CD14-positive monocyte (primary cell): ENCODE data around the gene KLHL36. TPM values are rescaled to one million over a fixed set of nuclear protein-coding genes. Genes with fewer than 3 reads are reported as not detected.

Experiments used
- DNase-seq, 3 donors: peaks; one replicate each; pipeline ENCODE4 v3.0.0-alpha.2; 2011 to 2022
- H2AFZ ChIP-seq: 2 replicates; pipeline ENCODE4 v1.6.0; 2012; ENCODE audit warnings: mild to moderate bottlenecking, low read depth, low read length, inconsistent platforms; ENCODE audit not compliant: insufficient read depth, poor library complexity, severe bottlenecking
- H3K27ac ChIP-seq, 2 donors: 1 replicate in 1 of 2; 2 replicates in 1 of 2; pipeline ENCODE4 v1.5.1; 2012 to 2013; ENCODE audit warnings: low read length in 2 of 2, control low read depth in 1 of 2, inconsistent platforms in 1 of 2, low read depth in 1 of 2, mild to moderate bottlenecking in 1 of 2
- H3K27me3 ChIP-seq, 2 donors: one replicate each; pipeline versions ENCODE4 v1.6.0 to v1.6.1; 2011 to 2013; ENCODE audit warnings: low read length in 2 of 2; ENCODE audit not compliant: control insufficient read depth in 2 of 2, insufficient read depth in 2 of 2
- H3K36me3 ChIP-seq, 2 donors: replicated peaks in 1 of 2; 1 replicate in 1 of 2; 2 replicates in 1 of 2; pipeline versions ENCODE4 v1.5.1 to v1.6.1; 2012 to 2013; ENCODE audit warnings: low read length in 2 of 2, control low read depth in 1 of 2, inconsistent platforms in 1 of 2, mild to moderate bottlenecking in 1 of 2; ENCODE audit not compliant: insufficient read depth in 2 of 2, control insufficient read depth in 1 of 2
- H3K4me1 ChIP-seq, 2 donors: 1 replicate in 1 of 2; 2 replicates in 1 of 2; pipeline versions ENCODE4 v1.5.1 to v1.6.1; 2012 to 2013; ENCODE audit warnings: low read length in 2 of 2, control low read depth in 1 of 2, inconsistent platforms in 1 of 2, mild to moderate bottlenecking in 1 of 2, moderate library complexity in 1 of 2; ENCODE audit not compliant: insufficient read depth in 2 of 2, control insufficient read depth in 1 of 2
- H3K4me2 ChIP-seq: replicated peaks from 2 replicates; pipeline ENCODE3; 2012; ENCODE audit warnings: low read length, moderate library complexity, mild to moderate bottlenecking; ENCODE audit not compliant: poor library complexity, severe bottlenecking; ENCODE audit errors: extremely low read depth
- H3K4me3 ChIP-seq, 3 experiments: fragments of 200-600 bp in 1 of 3; sonication (generic) in 1 of 3; replicated peaks in 1 of 3; 1 replicate in 2 of 3; 2 replicates in 1 of 3; pipeline ENCODE4 v1.5.1; 2011 to 2013; ENCODE audit warnings: low read length in 3 of 3, mild to moderate bottlenecking in 3 of 3, control low read depth in 2 of 3, low read depth in 2 of 3, inconsistent platforms in 1 of 3, moderate library complexity in 1 of 3
- H3K79me2 ChIP-seq: 2 replicates; pipeline ENCODE4 v1.6.0; 2012; ENCODE audit warnings: mild to moderate bottlenecking, control low read depth, inconsistent platforms, low read length, moderate library complexity; ENCODE audit not compliant: insufficient read depth
- H3K9ac ChIP-seq: 2 replicates; pipeline ENCODE4 v1.6.0; 2017; ENCODE audit warnings: low read length, mild to moderate bottlenecking; ENCODE audit not compliant: insufficient read depth, poor library complexity, severe bottlenecking
- H3K9me3 ChIP-seq, 2 donors: replicated peaks in 1 of 2; 1 replicate in 1 of 2; 2 replicates in 1 of 2; pipeline versions ENCODE4 v1.5.1 to v1.6.1; 2012 to 2013; ENCODE audit warnings: low read length in 2 of 2, control low read depth in 1 of 2; ENCODE audit not compliant: control insufficient read depth in 1 of 2, insufficient read depth in 1 of 2
- H4K20me1 ChIP-seq: 2 replicates; pipeline ENCODE4 v1.6.0; 2012; ENCODE audit warnings: mild to moderate bottlenecking, low read length, control low read depth, moderate library complexity; ENCODE audit not compliant: insufficient read depth
- H3K27ac Mint-ChIP-seq, 7 donors: one replicate each; pipeline ENCODE4 v1.8.0; 2020; ENCODE audit warnings: mild to moderate bottlenecking in 7 of 7, mixed read lengths in 7 of 7, moderate library complexity in 6 of 7, inconsistent platforms in 2 of 7
- H3K27me3 Mint-ChIP-seq, 3 donors: one replicate each; pipeline ENCODE4 v1.8.0; 2021 to 2022; ENCODE audit warnings: low read depth in 3 of 3, mild to moderate bottlenecking in 3 of 3, mixed read lengths in 3 of 3, moderate library complexity in 3 of 3, inconsistent platforms in 1 of 3
- H3K36me3 Mint-ChIP-seq, 2 donors: one replicate each; pipeline ENCODE4 v1.8.0; 2020; ENCODE audit warnings: mixed read lengths in 2 of 2, inconsistent platforms in 1 of 2, mild to moderate bottlenecking in 1 of 2
- H3K4me1 Mint-ChIP-seq: one replicate; pipeline ENCODE4 v1.8.0; 2020; ENCODE audit warnings: mild to moderate bottlenecking, mixed read lengths
- H3K4me3 Mint-ChIP-seq, 2 donors: one replicate each; pipeline ENCODE4 v1.8.0; 2020; ENCODE audit warnings: mild to moderate bottlenecking in 2 of 2, mixed read lengths in 2 of 2, moderate library complexity in 1 of 2
- H3K9me3 Mint-ChIP-seq, 7 donors: one replicate each; pipeline ENCODE4 v1.8.0; 2020 to 2022; ENCODE audit warnings: mixed read lengths in 7 of 7, mild to moderate bottlenecking in 6 of 7, moderate library complexity in 6 of 7, inconsistent platforms in 2 of 7
- CTCF ChIP-seq: fragments of 200-600 bp; IDR thresholded peaks from one replicate; pipeline ENCODE4 v1.8.0; 2022; ENCODE audit warnings: antibody characterized with exemption, mild to moderate bottlenecking
- WGBS: methylation state at CpG from one replicate; pipeline ENCODE4 v1.1.5; 2013; ENCODE audit warnings: missing lambda C conversion rate; ENCODE audit not compliant: insufficient coverage; 5-methylcytosine and 5-hydroxymethylcytosine counted together
- intact Hi-C, 2 donors: fragments of 100-400 bp; cut with micrococcal nuclease; formaldehyde crosslinking; loops; one replicate each; pipeline versions ENCODE4 v1.15.0 to v1.15.1; 2023
- polyA plus RNA-seq, 3 donors: library from polyadenylated mRNA; depleted of rRNA in 1 of 3; unstranded in 2 of 3; stranded (reverse) in 1 of 3; fragments of 300-500 nt in 2 of 3; fragments of >200 nt in 1 of 3; fragmentation: Illumina TruSeq in 2 of 3; gene quantifications; 1 replicate in 2 of 3; 2 replicates in 1 of 3; pipeline ENCODE4 v1.2.3, GENCODE V29; 2012 to 2021

The KLHL36 gene
- polyA plus RNA-seq, 3 donors, result 12.1 to 50.8 (median 14.2) TPM

GRCh38 chr16:84630446-84631152 lies 17.7 kb upstream of the KLHL36 start:
- Histone ChIP-seq H3K9ac (no peak overlapping the region), H2AFZ (no peak overlapping the region), H3K27me3 (no peaks in the 10 kb centered on the region), H3K79me2 (no peaks in the 10 kb centered on the region), H3K36me3 (no peaks in the 10 kb centered on the region), H4K20me1 (no peaks in the 10 kb centered on the region), H3K4me3 (no peak overlapping the region), H3K4me1 (peaks cover 26 to 27% of the 10 kb centered on the region in 2 donors), H3K4me2 (no peak overlapping the region), H3K9me3 (no peaks in the 10 kb centered on the region), H3K27ac (no peak overlapping the region)
- intact Hi-C loops, result no loop called here
- peaks cover 2 to 4% (median 4%) of the 10 kb centered on the region in 3 donors for H3K27me3 Mint-ChIP-seq
- TF ChIP-seq CTCF, result no peak
- peaks cover 27% of the 10 kb centered on the region for H3K4me1 Mint-ChIP-seq
- no peak overlapping the region for H3K4me3 Mint-ChIP-seq
- H3K9me3 Mint-ChIP-seq, result no peaks in the 10 kb centered on the region
- H3K27ac Mint-ChIP-seq, result no peak overlapping the region
- no peak for DNase-seq
- peaks cover 0 to 2% of the 10 kb centered on the region in 2 donors for H3K36me3 Mint-ChIP-seq
- WGBS, result 95% methylated on average over 9 of the region's 16 CpGs

GRCh38 chr16:84631153-84631466 lies 17.2 kb upstream of the KLHL36 start:
- H3K9me3 Mint-ChIP-seq, result no peaks in the 10 kb centered on the region
- no CpG with 5 or more reads among the region's 4 CpGs for WGBS
- no peak overlapping the region for H3K4me2 ChIP-seq
- TF ChIP-seq CTCF, result no peak
- peaks cover 26 to 27% of the 10 kb centered on the region in 2 donors for H3K4me1 ChIP-seq
- peaks cover 0 to 2% of the 10 kb centered on the region in 2 donors for H3K36me3 Mint-ChIP-seq
- no peak overlapping the region for H3K4me3 ChIP-seq
- no peaks in the 10 kb centered on the region for H4K20me1 ChIP-seq
- H3K27me3 ChIP-seq, result no peaks in the 10 kb centered on the region
- intact Hi-C loops, result no loop called here
- no peak for DNase-seq
- H3K4me3 Mint-ChIP-seq, result no peak overlapping the region
- H3K27ac ChIP-seq, result peak overlapping the region; percentile 34 to 70
- no peaks in the 10 kb centered on the region for H3K36me3 ChIP-seq
- no peaks in the 10 kb centered on the region for H3K79me2 ChIP-seq
- peak overlapping the region; percentile 34 for H2AFZ ChIP-seq
- peaks cover 27% of the 10 kb centered on the region for H3K4me1 Mint-ChIP-seq
- no peaks in the 10 kb centered on the region for H3K9me3 ChIP-seq
- peak overlapping the region in 3 of 7 donors; percentile 75 to 84 (median 78) for H3K27ac Mint-ChIP-seq
- H3K27me3 Mint-ChIP-seq, result peaks cover 2 to 4% (median 4%) of the 10 kb centered on the region in 3 donors
- H3K9ac ChIP-seq, result no peak overlapping the region
